Left renal cortex interstitium (tissue), 4 donors: ENCODE measurements around the gene PRKN. TPM values are rescaled to one million over a fixed set of nuclear protein-coding genes. Genes with fewer than 3 reads are reported as not detected.

Experiments
- DNase-seq, 4 donors: peaks; one replicate each; pipeline ENCODE4 v3.0.0-alpha.2; 2013; ENCODE audit warnings: low read depth in 4 of 4, low spot score in 2 of 4, missing footprints in 1 of 4
- polyA plus RNA-seq, 4 donors: library from polyadenylated mRNA; unstranded; fragments of 120-200 nt; gene quantifications; one replicate each; pipeline ENCODE4 v1.2.1, GENCODE V29; 2013; ENCODE audit not compliant: insufficient read length in 4 of 4

PRKN gene
- polyA plus RNA-seq: 10 to 100 TPM in 1 of 4 donors, 1 to 10 TPM in 3; 7.9 to 12.9 (median 9.1) TPM

DNA sequence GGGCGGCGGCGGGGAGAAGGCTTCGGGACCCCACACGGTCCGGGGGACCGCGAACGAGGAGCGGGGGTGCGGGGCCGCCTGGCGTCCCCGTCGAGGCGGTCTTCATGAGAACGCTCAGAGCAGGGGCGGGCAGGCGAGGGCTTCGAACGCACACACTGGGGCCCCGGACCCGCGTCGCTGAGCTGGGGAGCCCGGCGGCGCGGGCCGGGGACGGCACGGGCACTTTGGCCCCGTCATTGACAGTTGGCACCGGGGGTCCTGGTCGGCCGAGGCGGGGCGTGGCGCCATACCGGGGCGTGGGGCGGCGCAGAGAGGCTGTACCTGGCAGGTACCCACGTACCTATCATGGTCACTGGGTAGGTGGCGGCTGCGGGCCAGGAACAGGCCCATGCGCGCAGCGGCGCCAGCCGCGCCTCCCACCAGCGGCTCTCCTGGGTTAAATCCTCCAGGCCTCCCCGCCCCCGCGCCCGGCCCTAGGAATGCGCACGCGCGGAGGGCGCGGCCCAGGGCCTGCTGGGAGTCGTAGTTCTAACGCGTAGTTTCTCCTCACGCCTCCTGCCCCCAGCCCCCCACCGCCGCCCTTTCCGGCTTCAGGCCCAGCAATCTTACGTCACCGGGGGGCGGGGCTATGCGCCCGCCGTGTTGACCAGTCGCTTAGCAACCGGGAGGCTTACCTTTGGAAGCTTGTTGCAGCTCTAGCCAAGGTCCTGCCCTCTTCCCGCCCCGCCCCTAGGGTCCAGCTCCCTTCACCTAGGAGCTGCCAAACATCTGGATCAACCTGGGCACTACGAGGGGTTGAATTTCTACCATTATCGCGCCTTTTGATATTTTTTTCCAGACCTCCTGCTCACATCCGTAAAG, at the start of gene PRKN, which contains the start of gene PACRG:
PRKN (minus strand) TSS at position 445 of the 861 bp plus-strand sequence.
PACRG (plus strand) TSS at position 653 of the 861 bp plus-strand sequence.
- peak; percentile 93 to 99 (median 97) for DNase-seq

DNA sequence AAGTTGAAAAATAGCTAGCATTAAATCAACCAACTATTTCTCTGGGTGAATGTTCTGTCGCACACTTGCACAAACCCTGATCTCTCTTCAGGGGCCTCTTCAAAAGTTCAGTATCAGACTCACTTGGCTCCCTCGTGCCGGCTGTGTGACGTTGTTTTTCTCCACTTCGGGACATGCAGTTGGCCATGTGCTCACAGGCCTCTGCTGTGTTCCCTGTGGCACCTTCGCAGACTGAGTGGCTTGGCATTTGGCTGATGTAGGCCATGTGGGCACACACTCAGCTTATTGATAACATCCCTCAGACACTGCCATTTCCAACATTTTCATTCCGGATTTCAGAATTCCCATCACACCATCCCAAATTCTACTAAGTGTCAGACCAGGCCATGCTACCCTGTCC, 49.5 kb upstream of the PRKN start:
- DNase-seq: no peak

DNA sequence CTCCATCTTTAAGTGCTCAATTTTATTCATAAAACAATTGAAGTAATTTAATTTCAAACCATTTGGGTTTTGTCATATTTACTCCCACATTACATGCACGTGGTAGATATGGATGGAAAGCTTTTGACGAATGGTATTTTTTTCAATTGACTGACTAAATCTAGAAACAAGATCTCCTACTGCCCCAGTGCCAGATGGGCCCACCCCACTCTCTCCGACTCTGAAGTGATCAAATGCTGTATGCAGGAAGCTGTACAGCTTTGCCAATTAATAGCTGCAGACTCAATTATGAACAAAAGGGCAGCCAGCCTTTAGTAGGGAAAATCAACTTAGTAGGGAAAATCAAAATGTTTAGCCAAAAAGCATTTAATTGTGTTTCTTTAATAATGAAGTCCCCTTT, 46.4 kb upstream of the PRKN start:
- DNase-seq: no peak

DNA sequence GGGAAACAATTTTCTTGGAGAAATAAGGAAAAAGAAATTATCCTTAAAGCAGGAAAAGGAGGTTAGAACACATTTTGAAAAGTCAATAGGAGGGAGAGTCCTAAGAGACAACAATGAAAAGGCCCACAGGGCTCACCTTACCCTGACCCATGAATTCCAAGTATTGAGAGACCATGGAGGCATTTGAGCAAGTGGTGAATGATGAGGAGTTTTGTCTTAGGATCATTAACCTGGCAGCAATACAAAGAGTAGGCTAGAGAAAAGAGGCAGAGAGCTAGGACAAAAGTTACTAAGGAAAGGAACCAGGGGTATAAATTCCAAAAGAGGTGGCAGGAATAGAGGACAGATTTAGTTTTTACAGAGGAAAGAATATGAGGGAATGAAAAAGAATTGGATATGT, 44.9 kb upstream of the PRKN start:
- no peak for DNase-seq

DNA sequence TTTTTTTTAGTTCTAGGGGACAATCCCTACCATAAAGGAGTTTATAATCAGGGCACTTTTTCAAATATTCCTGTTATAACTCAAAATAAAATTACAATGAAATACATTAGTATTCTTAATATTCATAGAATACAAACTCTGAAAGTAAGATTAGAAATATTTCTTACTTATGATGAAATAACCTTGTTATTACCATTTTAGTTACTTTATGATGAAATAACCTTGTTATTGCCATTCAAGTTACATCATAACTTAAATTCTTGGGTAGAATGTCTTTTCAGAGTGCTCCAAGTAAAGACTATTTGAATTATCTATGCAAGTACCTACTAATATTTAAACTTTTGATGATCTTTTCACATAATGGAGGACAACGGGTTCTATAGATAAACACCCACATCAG, 43.4 kb upstream of the PRKN start:
- DNase-seq: no peak

DNA sequence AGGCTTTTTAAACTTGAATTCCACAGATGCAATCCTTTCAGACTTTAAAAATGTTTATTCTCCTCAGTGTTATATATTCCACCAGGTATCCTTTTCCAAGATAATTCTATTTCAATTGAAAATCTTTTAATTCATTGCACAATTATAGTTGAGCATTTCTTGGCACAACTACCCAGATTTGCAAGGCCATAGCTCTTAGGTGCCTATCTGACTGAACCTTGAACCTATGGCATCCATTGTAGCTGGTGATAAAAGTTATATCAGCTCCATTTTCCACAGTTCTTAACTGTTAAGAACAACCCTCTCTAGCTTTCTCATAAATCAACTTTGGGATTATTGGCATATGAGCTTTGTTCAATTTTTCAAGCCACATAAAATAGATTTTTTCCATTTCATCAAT, 42.6 kb upstream of the PRKN start:
- no peak for DNase-seq

DNA sequence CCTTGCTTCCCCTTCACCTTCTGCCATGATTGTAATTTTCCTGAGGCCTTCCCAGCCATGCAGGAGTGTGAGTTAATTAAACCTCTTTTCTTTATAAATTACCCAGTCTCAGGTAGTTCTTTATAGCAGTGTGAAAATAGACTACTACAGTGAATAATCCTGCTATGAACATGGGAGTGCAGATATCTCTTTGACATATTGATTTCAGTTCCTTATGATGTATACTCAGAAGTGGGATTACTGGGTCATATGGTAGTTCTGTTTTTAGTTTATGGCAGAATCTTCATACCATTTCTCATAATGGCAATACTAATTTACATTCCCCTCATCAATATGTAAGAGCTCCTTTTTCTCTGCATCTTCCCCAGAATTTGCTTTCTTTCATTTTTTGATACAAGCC, 26.2 kb upstream of the PRKN start:
- no peak for DNase-seq

DNA sequence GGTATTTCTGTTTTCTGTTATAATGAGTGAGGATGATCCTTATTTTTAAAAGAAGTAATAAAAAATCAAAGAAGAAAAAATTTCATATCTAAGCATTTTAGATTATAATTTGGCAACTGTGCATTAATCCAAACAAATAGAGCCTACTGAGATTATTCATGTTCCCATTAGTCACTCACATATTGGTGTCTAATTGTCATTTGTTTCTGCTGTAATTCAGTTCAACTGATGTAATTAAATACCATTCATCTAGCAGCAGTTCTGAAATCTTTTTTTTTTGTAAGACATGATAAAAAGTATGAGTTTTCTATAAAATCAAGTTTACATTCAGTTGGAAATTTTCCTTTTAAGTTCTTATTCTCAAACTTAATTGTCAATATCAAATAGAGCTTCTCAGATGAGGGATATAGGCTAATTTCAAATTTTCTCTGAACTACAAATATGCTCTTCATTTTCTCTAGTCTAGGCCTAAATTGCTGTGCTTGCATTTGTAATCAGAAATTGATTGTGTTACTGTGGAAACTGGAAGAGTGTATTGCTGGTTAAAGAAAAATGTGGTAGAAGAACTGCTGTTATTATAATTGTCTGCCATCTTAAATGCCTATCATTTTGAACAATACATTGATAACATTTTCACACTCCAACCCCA, 23.8 kb upstream of the PRKN start:
- no peak for DNase-seq

DNA sequence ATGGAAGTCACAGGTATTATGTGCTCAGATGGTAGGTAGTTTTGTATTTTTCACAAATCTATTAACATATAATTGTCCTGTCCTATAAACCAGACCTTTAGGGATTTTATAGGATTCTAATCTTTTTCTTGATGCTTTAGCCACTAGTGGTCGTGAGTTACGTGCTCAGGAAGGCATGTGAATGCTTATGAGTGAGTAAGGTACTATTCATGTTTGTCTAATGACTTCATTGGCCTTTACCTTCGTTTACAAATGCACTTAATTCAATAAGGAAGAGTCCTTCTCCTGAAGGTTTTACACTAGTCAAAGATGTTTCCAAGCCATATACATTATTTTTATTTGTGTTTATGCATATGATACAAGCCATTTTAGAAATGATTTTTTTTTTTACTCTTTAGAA, 23.2 kb upstream of the PRKN start:
- no peak for DNase-seq

DNA sequence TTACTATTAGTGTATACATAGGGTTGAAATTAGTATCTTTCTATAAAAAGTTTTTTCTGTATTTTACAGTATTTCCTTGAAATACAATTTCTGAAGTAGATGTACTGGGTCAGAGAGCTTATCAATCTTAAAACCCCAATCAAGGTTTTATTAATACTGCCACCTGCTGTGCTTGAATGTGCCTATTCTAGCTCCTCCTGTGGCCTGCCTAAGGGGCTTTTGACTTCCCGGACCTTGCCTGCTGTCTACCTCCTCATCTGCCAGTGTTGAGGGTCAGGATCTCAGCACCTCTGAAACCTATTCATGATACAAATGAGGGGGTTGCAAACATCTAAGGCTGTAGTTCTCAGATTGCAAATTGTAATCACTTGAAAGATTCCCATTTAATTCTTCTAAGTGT, 9.4 kb upstream of the PRKN start:
- no peak for DNase-seq

DNA sequence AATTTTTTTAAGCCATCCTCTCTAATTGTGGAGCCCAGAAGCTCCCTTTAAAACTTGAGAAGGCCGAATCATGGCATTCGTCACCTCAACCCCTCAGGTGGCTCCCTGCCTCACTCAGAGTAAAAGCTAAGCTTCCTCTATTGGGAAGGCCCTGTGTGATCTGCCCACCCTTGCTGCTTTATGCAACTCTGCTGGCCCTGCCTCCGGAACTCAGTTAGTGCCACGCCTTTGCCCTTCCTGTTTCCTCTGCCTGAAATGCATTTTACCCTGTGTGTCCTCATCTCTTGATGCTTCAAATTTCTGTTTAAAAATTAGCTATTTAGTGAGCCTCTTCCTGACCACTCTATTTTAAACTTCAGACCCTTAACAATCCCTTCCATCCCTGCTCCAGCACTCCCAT, 5.9 kb upstream of the PRKN start:
- no peak for DNase-seq

DNA sequence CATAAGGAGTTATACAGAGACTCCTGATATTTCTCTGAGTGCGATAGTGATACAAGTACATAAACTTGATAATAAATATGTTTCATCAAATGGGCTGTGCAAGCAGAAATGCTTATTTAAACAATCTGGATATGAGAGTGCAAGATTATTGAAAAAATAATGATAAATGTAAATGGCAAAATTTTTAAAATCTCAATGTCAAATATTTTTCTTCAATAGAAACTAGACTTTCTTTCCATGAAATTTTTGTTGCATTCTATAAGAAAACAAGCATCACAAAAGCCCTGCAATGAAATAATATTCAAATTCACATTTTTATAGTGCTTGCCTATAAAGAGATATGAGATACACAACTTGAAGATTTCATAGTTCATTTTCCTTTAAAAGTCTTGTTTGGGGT, 2.9 kb upstream of the PRKN start:
- DNase-seq: no peak

DNA sequence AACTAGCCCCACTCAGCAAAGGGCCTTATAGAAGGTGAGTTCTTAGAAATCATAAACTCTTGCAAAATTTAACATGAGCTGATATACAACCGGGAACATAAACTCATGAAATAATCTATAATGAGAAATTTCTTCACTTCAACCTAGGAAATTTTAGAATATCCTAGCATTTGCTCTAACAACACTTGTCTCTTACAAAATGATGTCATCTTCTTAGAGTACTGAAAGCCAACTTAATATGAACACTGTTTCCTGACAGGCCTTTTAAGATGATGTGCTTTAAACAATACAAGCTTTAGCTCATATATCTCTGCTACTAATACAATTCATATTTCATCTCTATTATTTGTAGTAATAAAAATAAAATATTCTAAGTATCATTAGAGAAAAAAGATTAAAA, 1.1 kb upstream of the PRKN start:
- no peak for DNase-seq

DNA sequence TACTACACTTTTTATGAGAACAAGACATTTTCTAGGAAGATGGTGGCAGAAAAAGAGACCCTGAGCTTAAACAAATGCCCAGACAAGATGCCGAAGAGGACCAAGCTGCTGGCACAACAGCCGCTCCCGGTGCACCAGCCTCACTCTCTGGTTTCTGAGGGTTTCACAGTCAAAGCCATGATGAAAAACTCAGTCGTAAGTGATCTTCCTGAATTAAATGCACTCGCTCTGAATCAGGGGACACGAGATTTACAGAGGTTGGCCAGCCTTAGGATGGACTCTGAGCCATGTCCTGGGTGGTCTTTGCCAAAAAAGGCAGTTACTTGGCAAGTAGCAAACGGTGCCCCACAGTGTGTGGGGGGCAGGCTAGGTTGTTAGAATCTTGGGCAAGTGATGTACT, 631 bp upstream of the PRKN start:
- no peak for DNase-seq

DNA sequence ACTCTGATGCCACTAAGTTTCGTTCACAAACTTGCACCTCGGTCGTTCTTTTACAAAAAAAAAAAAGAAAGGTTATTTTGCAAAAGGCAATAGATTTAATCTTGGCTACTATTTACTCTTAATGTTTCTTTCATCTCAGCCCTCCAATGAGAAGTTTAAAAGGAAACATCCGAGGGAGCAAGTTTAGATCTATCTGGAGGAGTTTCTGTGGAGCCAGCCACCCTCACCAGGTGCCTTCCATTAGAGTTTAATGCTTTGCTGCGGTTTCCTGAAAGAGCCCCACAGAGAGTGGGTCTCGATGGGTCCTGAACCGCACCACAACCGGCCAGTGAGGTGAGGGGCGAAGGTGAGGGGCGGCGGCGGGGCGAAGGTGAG, 632 bp downstream of the PRKN start:
- DNase-seq: peak in 3 of 4 donors; percentile 0 to 17 (median 15)

DNA sequence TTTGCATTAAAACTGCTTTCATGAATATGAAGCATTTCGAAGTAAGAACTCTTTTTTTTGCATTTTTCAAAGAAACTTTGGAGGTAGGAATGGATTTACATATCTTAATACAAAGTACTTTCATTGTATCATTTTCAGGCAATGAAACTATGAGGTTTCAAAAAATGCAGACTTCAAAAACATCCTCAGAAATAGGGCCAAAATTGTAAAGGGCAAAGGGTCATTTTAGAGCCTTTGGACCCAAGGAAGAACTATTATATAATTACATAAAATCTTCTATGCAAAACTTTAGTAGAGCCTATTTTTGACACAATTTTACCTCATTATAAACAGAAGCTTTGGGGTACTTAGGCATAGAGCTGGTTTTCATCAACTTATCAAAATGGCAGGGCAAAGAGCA, 4.9 kb downstream of the PRKN start:
- no peak for DNase-seq

DNA sequence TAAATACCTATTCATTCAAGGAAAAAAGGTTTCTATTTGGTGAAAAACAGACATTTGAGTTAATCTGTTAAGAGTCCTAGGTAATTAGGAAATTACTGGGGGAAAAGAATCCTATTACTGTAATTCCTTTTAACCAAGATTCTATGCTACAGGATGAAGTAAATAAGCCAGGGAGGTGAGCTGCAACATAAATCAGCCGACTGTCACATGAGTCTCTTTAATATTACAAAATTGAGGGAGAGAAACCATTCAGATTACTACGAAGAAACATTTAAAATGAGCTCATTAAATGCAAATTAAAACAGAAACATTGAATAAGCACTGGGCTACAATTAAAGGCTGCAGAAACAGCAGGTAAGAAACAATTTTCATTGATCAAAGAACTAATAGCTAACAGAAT, 5.3 kb downstream of the PRKN start:
- DNase-seq: no peak

DNA sequence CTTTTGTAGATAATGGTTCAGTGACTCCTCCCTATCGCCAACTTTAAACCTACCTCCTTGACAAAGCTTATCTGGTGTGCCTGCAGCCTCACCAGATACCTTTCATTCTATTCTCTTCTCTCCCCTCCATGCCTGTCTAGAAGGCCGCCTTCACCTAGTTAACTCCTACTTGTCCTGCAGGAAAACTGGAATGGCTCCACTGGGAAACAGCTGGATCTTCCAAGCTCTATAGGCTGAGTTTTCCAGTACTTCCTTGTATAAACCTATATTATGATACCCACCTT, 6.2 kb downstream of the PRKN start:
- DNase-seq: no peak

DNA sequence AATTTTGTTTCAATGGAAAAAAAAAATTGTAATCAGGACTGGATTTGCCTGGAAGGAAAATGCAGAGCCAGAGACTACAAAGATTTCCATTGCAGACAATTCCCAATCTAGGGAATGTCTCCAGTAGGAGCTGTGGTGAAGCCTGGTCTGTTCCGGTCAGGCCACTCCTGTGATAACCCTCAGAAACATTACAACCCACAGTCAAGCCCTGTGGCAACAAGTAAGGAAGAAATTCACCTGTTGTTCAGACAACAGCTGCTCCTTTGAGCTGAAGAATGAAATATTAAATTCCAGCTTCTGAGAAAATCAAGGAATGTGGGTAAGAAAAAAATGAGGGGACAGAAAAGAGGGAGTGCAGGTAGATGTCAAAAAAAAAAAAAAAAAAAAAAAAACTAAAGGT, 8.0 kb downstream of the PRKN start:
- no peak for DNase-seq

DNA sequence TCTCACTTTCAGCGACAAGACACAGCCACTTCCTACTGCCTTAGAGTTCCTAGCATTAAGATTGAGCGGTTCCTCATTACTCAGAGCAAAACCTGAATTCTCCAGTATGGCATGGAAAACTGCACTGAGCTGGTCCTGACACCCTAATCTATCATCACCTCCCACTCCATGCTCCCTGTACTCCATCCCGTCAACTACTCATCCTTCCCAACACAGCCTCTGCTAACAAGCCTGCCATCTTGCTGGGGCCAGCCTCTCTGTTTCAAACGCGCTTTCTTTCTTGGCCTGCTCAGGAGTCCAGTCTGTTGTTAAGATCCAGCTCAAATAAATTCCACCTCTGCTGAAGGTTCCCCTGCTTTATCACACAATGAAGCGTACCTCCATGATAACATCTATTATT, 12.0 kb downstream of the PRKN start:
- DNase-seq: no peak

DNA sequence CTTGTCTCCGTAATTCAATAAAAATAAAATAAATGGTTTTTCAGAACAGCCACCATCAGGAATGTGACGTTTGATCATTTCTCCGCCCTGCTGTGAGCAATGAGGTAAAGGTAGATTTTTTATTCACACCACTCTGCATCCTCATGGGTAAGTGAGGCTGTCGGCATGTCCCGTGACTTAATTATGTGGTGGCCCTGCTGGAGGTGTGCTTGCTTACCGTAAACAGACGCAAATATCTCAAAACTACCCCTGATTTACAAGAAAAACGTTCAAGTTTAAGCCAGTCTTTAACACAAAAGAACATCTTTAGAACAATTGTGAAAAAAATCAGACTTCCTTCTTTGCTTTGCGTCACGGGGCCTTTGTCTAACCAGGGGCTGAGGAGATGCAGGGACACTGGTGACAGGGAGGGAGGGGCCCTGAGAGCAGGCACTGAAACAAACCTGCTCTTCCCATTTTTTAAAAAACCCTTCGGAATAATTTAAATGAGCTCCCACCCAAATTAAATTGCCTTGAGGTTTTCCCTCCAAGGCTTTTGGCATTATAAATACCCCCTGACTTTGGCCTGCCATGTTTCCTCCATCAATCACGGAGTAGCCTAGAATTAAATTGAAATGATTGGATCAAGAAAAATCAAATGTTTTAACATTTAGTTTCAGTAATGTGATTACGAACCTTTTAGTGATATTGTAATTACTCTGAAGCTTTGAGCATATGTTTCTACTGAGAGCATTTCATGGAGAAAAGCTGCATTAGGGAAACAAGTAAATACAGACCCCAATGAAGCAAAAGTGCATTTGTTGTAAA, 13.4 kb downstream of the PRKN start:
- no peak for DNase-seq

DNA sequence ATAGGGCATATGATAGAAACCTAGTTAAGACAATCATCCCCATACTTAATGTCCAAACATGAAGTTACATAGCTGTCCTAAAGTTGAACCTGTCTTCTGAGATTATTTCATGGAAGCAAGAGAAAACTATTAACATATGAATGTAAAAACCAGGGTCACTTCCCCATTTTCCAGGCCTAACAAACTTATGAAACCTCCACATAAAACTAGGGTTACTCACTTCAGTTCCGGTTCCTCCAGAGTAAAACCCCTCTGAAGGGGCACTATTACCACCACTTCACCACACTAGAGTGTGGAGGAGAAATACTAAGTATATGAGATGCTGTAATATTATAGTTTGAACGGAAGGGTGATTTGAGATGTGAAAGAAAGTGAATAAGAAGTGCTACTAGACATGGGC, 14.9 kb downstream of the PRKN start:
- DNase-seq: no peak
